ENCODE data around the gene MEGF6. TPM values are rescaled to one million over a fixed set of nuclear protein-coding genes. Genes with fewer than 3 reads are reported as not detected.
A peak's percentile ranks its signal among the peaks of the same experiment; 100 is the strongest.

The MEGF6 gene
- total RNA-seq, 5 donors from 2014 or later (not counting 1 experiment from before 2014, with no cell fraction given), result 63.3 to 213 (median 193) TPM

GRCh38 chr1:3457910-3458883 lies 153.1 kb downstream of the MEGF6 start:
- DNase-seq (no peak), ATAC-seq (replicated peaks in 1 of 4) (no peak)
- Histone ChIP-seq H3K9me3 (no peaks in the 10 kb centered on the region), H3K4me1 (ENCODE audit: control insufficient read depth in 1 of 2, extremely low read depth in 1 of 2, insufficient read depth in 2 of 2, low read length in 2 of 2) (peaks cover 0 to 13% of the 10 kb centered on the region in 2 experiments), H3K4me3 (ENCODE audit: control insufficient read depth in 1 of 2, extremely low read depth in 1 of 2, low read length in 1 of 2) (no peak overlapping the region), H3K27ac (ENCODE audit: low read length) (no peak overlapping the region), H3K36me3 (ENCODE audit: control insufficient read depth in 2 of 2, extremely low read depth in 1 of 2, insufficient read depth in 1 of 2, low read length in 1 of 2) (no peaks in the 10 kb centered on the region), H3K27me3 (replicated peaks in 1 of 2; ENCODE audit: control insufficient read depth in 2 of 2, extremely low read depth in 1 of 2, insufficient read depth in 2 of 2, low read length in 1 of 2) (peaks cover 0 to 15% of the 10 kb centered on the region in 2 experiments)
- POLR2A ChIA-PET, result no interaction called here
- H3K27ac Mint-ChIP-seq, result no peak overlapping the region
- no peaks in the 10 kb centered on the region for H3K9me3 Mint-ChIP-seq
- peaks cover 0 to 4% of the 10 kb centered on the region in 2 donors for H3K27me3 Mint-ChIP-seq
- H3K4me1 Mint-ChIP-seq, result peaks cover 1 to 4% (median 2%) of the 10 kb centered on the region in 3 donors
- no peaks in the 10 kb centered on the region for H3K36me3 Mint-ChIP-seq
- CTCF ChIA-PET, result no interaction called here
- no peak overlapping the region for H3K4me3 Mint-ChIP-seq
- 59% methylated on average over 11 of the region's 18 CpGs for WGBS (ENCODE audit: insufficient coverage)

- POLR2A ChIA-PET, result no interaction called here
- Histone ChIP-seq H3K36me3 (ENCODE audit: control insufficient read depth in 2 of 2, extremely low read depth in 1 of 2, insufficient read depth in 1 of 2, low read length in 1 of 2) (no peaks in the 10 kb centered on the region), H3K4me1 (ENCODE audit: control insufficient read depth in 1 of 2, extremely low read depth in 1 of 2, insufficient read depth in 2 of 2, low read length in 2 of 2) (peaks cover 0 to 18% of the 10 kb centered on the region in 2 experiments), H3K4me3 (ENCODE audit: control insufficient read depth in 1 of 2, extremely low read depth in 1 of 2, low read length in 1 of 2) (no peak overlapping the region), H3K27ac (ENCODE audit: low read length) (no peak overlapping the region), H3K27me3 (replicated peaks in 1 of 2; ENCODE audit: control insufficient read depth in 2 of 2, extremely low read depth in 1 of 2, insufficient read depth in 2 of 2, low read length in 1 of 2) (peaks cover 0 to 24% of the 10 kb centered on the region in 2 experiments), H3K9me3 (no peaks in the 10 kb centered on the region)
- WGBS (ENCODE audit: insufficient coverage), result 89% methylated on average over 25 of the region's 29 CpGs
- H3K4me3 Mint-ChIP-seq, result no peak overlapping the region
- no peak for ATAC-seq (replicated peaks in 1 of 4)
- peaks cover 2 to 5% (median 4%) of the 10 kb centered on the region in 3 donors for H3K4me1 Mint-ChIP-seq
- DNase-seq, result no peak
- H3K9me3 Mint-ChIP-seq, result no peaks in the 10 kb centered on the region
- H3K36me3 Mint-ChIP-seq, result no peaks in the 10 kb centered on the region
- H3K27me3 Mint-ChIP-seq, result peaks cover 0 to 5% of the 10 kb centered on the region in 2 donors
- H3K27ac Mint-ChIP-seq, result no peak overlapping the region
- CTCF ChIA-PET, result no interaction called here
These were observed 154.1 kb downstream of the MEGF6 start for GRCh38 chr1:3456964-3457909.

DNA sequence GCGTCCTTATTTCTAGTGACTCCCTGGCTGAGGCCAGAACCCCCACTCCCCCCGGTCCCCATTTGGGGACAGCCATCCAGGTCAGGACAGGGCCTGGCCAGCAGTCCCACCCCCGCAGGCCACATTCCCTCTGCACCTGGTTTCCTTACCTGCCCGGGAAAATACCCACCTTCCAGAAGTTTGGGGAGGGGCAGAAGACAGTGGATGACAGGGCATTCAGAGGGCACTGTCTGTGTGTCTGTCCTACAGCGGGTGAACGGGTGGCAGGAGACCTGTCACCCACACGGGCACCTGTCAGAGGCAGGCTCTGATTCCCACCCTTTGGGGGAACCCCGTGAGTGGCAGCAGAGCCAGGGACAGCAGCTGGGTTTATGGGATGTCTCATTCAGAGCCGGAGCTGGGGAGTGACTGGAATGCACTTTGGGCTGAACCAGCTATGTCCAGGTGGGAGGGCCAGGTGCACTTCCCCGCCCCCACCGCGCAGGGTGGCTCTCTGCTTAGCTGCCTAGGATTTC lies 154.8 kb downstream of the MEGF6 start:
- DNase-seq (no peak), ATAC-seq (replicated peaks in 1 of 4) (no peak)
- no peak overlapping the region for H3K27ac Mint-ChIP-seq
- H3K27me3 Mint-ChIP-seq, result peaks cover under 1 to 5% of the 10 kb centered on the region in 2 donors
- H3K9me3 Mint-ChIP-seq, result no peaks in the 10 kb centered on the region
- Histone ChIP-seq H3K4me1 (ENCODE audit: control insufficient read depth in 1 of 2, extremely low read depth in 1 of 2, insufficient read depth in 2 of 2, low read length in 2 of 2) (peaks cover 0 to 18% of the 10 kb centered on the region in 2 experiments), H3K9me3 (no peaks in the 10 kb centered on the region), H3K27me3 (replicated peaks in 1 of 2; ENCODE audit: control insufficient read depth in 2 of 2, extremely low read depth in 1 of 2, insufficient read depth in 2 of 2, low read length in 1 of 2) (peaks cover 0 to 28% of the 10 kb centered on the region in 2 experiments), H3K4me3 (ENCODE audit: control insufficient read depth in 1 of 2, extremely low read depth in 1 of 2, low read length in 1 of 2) (no peak overlapping the region), H3K36me3 (ENCODE audit: control insufficient read depth in 2 of 2, extremely low read depth in 1 of 2, insufficient read depth in 1 of 2, low read length in 1 of 2) (no peaks in the 10 kb centered on the region), H3K27ac (ENCODE audit: low read length) (no peak overlapping the region)
- CTCF ChIA-PET, result no interaction called here
- H3K36me3 Mint-ChIP-seq, result no peaks in the 10 kb centered on the region
- peak overlapping the region in 1 of 3 donors; percentile 13 for H3K4me3 Mint-ChIP-seq
- peaks cover 2 to 5% (median 4%) of the 10 kb centered on the region in 3 donors for H3K4me1 Mint-ChIP-seq
- POLR2A ChIA-PET, result no interaction called here
- WGBS (ENCODE audit: insufficient coverage), result 85% methylated on average over 8 of the region's 12 CpGs

- Mint-ChIP-seq H3K36me3 (no peaks in the 10 kb centered on the region), H3K9me3 (no peaks in the 10 kb centered on the region), H3K4me3 (peak overlapping the region; percentile 55 to 70 (median 58)), H3K27ac (no peak overlapping the region), H3K4me1 (peaks cover 2 to 5% (median 4%) of the 10 kb centered on the region in 3 donors), H3K27me3 (peaks cover 4 to 8% of the 10 kb centered on the region in 2 donors)
- H3K36me3 ChIP-seq (ENCODE audit: control insufficient read depth in 2 of 2, extremely low read depth in 1 of 2, insufficient read depth in 1 of 2, low read length in 1 of 2), result no peaks in the 10 kb centered on the region
- POLR2A ChIA-PET, result no interaction called here
- CTCF ChIA-PET, result no interaction called here
- H3K27ac ChIP-seq (ENCODE audit: low read length), result no peak overlapping the region
- H3K4me1 ChIP-seq (ENCODE audit: control insufficient read depth in 1 of 2, extremely low read depth in 1 of 2, insufficient read depth in 2 of 2, low read length in 2 of 2), result peaks cover 0 to 18% of the 10 kb centered on the region in 2 experiments
- no peak overlapping the region for H3K4me3 ChIP-seq (ENCODE audit: control insufficient read depth in 1 of 2, extremely low read depth in 1 of 2, low read length in 1 of 2)
- ATAC-seq (replicated peaks in 1 of 4), result no peak
- 99% methylated on average over 7 of the region's 18 CpGs for WGBS (ENCODE audit: insufficient coverage)
- H3K9me3 ChIP-seq, result no peaks in the 10 kb centered on the region
- DNase-seq, result no peak
- H3K27me3 ChIP-seq (replicated peaks in 1 of 2; ENCODE audit: control insufficient read depth in 2 of 2, extremely low read depth in 1 of 2, insufficient read depth in 2 of 2, low read length in 1 of 2), result peaks cover 0 to 33% of the 10 kb centered on the region in 2 experiments
These were observed 155.4 kb downstream of the MEGF6 start for GRCh38 chr1:3455670-3456448.

GRCh38 chr1:3454811-3455618 lies 156.3 kb downstream of the MEGF6 start:
- DNase-seq (peak in 12 of 35 experiments; percentile 5 to 19 (median 14)), ATAC-seq (replicated peaks in 1 of 4) (peak in 3 of 4 experiments; percentile 33 to 45 (median 39))
- Mint-ChIP-seq H3K36me3 (no peaks in the 10 kb centered on the region), H3K27ac (no peak overlapping the region), H3K4me3 (peak overlapping the region; percentile 55 to 70 (median 58)), H3K27me3 (peaks cover 4 to 14% of the 10 kb centered on the region in 2 donors), H3K9me3 (no peaks in the 10 kb centered on the region), H3K4me1 (peaks cover 2 to 5% (median 4%) of the 10 kb centered on the region in 3 donors)
- H3K36me3 ChIP-seq (ENCODE audit: control insufficient read depth in 2 of 2, extremely low read depth in 1 of 2, insufficient read depth in 1 of 2, low read length in 1 of 2), result no peaks in the 10 kb centered on the region
- CTCF ChIA-PET, result no interaction called here
- H3K4me3 ChIP-seq (ENCODE audit: control insufficient read depth in 1 of 2, extremely low read depth in 1 of 2, low read length in 1 of 2), result peak overlapping the region in 1 of 2 donors; percentile 12
- peaks cover 0 to 18% of the 10 kb centered on the region in 2 experiments for H3K4me1 ChIP-seq (ENCODE audit: control insufficient read depth in 1 of 2, extremely low read depth in 1 of 2, insufficient read depth in 2 of 2, low read length in 2 of 2)
- H3K27me3 ChIP-seq (replicated peaks in 1 of 2; ENCODE audit: control insufficient read depth in 2 of 2, extremely low read depth in 1 of 2, insufficient read depth in 2 of 2, low read length in 1 of 2), result peaks cover 0 to 34% of the 10 kb centered on the region in 2 experiments
- no peak overlapping the region for H3K27ac ChIP-seq (ENCODE audit: low read length)
- 24% methylated on average over 16 of the region's 46 CpGs for WGBS (ENCODE audit: insufficient coverage)
- H3K9me3 ChIP-seq, result no peaks in the 10 kb centered on the region
- POLR2A ChIA-PET, result no interaction called here
